Keratinocyte (primary cell): Measurements from ENCODE around the gene PRRT1B. TPM values are rescaled to one million over a fixed set of nuclear protein-coding genes. Genes with fewer than 3 reads are reported as not detected.

Experiments used
- DNase-seq: peaks from one replicate; pipeline ENCODE4 v3.0.0-alpha.2; 2011; ENCODE audit warnings: low read depth, missing footprints, low spot score
- FAIRE-seq: peaks from 2 replicates; lab custom pipeline; 2011; peaks lifted over from hg19 to GRCh38; lab: Jason Lieb, UNC
- H2AFZ ChIP-seq: 2 replicates; pipeline ENCODE4 v1.6.0; 2012; ENCODE audit warnings: low read length, control low read depth, inconsistent platforms; ENCODE audit not compliant: control insufficient read depth
- H3K27ac ChIP-seq: 2 replicates; pipeline ENCODE4 v1.5.1; 2011; ENCODE audit warnings: low read length; ENCODE audit not compliant: control insufficient read depth, insufficient read depth
- H3K27me3 ChIP-seq: 3 replicates; pipeline ENCODE4 v1.6.0; 2011; ENCODE audit warnings: low read length; ENCODE audit not compliant: control insufficient read depth, insufficient read depth; ENCODE audit errors: extremely low read depth
- H3K36me3 ChIP-seq, 2 experiments: 2 replicates in 1 of 2; 3 replicates in 1 of 2; pipeline ENCODE4 v1.5.1; 2011; ENCODE audit warnings: low read length in 2 of 2, mild to moderate bottlenecking in 1 of 2; ENCODE audit not compliant: control insufficient read depth in 2 of 2, insufficient read depth in 2 of 2; ENCODE audit errors: extremely low read depth in 1 of 2
- H3K4me1 ChIP-seq: 3 replicates; pipeline ENCODE4 v1.5.1; 2011; ENCODE audit warnings: low read length; ENCODE audit not compliant: control insufficient read depth, insufficient read depth; ENCODE audit errors: extremely low read depth
- H3K4me2 ChIP-seq: 3 replicates; pipeline ENCODE4 v1.6.0; 2011; ENCODE audit warnings: low read depth, low read length; ENCODE audit not compliant: control insufficient read depth, insufficient read depth; ENCODE audit errors: extremely low read depth
- H3K4me3 ChIP-seq, 3 experiments: fragments of 200-600 bp in 1 of 3; sonication (generic) in 1 of 3; 2 replicates in 2 of 3; 3 replicates in 1 of 3; pipeline ENCODE4 v1.5.1; 2011 to 2016; ENCODE audit warnings: low read length in 3 of 3, mild to moderate bottlenecking in 3 of 3, control low read depth in 2 of 3, inconsistent platforms in 1 of 3, low read depth in 1 of 3, mixed read lengths in 1 of 3, mixed run types in 1 of 3, moderate library complexity in 1 of 3; ENCODE audit not compliant: control insufficient read depth in 2 of 3, insufficient read depth in 2 of 3; ENCODE audit errors: extremely low read depth in 1 of 3
- H3K79me2 ChIP-seq: 2 replicates; pipeline ENCODE4 v1.6.0; 2012; ENCODE audit warnings: low read length; ENCODE audit not compliant: control insufficient read depth, insufficient read depth
- H3K9ac ChIP-seq: 3 replicates; pipeline ENCODE4 v1.6.0; 2011; ENCODE audit warnings: low read length; ENCODE audit not compliant: control insufficient read depth, insufficient read depth; ENCODE audit errors: extremely low read depth
- H3K9me1 ChIP-seq: 3 replicates; pipeline ENCODE4 v1.6.0; 2011; ENCODE audit warnings: low read length; ENCODE audit not compliant: control insufficient read depth, insufficient read depth; ENCODE audit errors: extremely low read depth
- H3K9me3 ChIP-seq: 2 replicates; pipeline ENCODE4 v1.5.1; 2012; ENCODE audit warnings: low read depth, low read length; ENCODE audit not compliant: control insufficient read depth
- H4K20me1 ChIP-seq: 3 replicates; pipeline ENCODE4 v1.6.0; 2011; ENCODE audit warnings: low read length; ENCODE audit not compliant: control insufficient read depth, insufficient read depth; ENCODE audit errors: extremely low read depth
- EZH2 ChIP-seq: IDR thresholded peaks from one replicate; pipeline ENCODE4 v1.6.1; 2012; ENCODE audit warnings: inconsistent platforms, mild to moderate bottlenecking, low read length, moderate library complexity
- dilution Hi-C: fragments of 300-500 bp; cut with MboI; formaldehyde crosslinking; loops from one replicate; pipeline ENCODE4 v1.7.0; 2020; ENCODE audit warnings: low sequenced_read_pairs; ENCODE audit not compliant: extremely low pct_ligation_motif_present
- polyA plus RNA-seq, 5 experiments: library from polyadenylated mRNA; depleted of rRNA in 3 of 5; stranded (reverse) in 3 of 5; stranded (forward) in 1 of 5; unstranded in 1 of 5; fragments of >200 nt; gene quantifications; 1 replicate in 1 of 5; 2 replicates in 3 of 5; 3 replicates in 1 of 5; pipeline versions ENCODE4 v1.2.1 to v1.2.3, GENCODE V29; 2011 to 2012; ENCODE audit warnings: missing spikeins in 2 of 5, low read depth in 1 of 5, low replicate concordance in 1 of 5
- TF ChIP-seq, protein P1 (sequence below), 3 experiments: IDR thresholded peaks in 1 of 3; conservative IDR thresholded peaks in 1 of 3; optimal IDR thresholded peaks in 1 of 3; 2 replicates in 2 of 3; 3 replicates in 1 of 3; pipeline versions ENCODE3 to v1.5.1; 2011; ENCODE audit warnings: low read length in 3 of 3, mild to moderate bottlenecking in 3 of 3, moderate library complexity in 2 of 3, control low read depth in 1 of 3, inconsistent platforms in 1 of 3; ENCODE audit not compliant: insufficient read depth in 2 of 3; ENCODE audit errors: extremely low read depth in 1 of 3

The PRRT1B gene
- polyA plus RNA-seq, 1 donor (not counting 4 experiments of a cell fraction or from before 2014, with no cell fraction given): not detected

DNA sequence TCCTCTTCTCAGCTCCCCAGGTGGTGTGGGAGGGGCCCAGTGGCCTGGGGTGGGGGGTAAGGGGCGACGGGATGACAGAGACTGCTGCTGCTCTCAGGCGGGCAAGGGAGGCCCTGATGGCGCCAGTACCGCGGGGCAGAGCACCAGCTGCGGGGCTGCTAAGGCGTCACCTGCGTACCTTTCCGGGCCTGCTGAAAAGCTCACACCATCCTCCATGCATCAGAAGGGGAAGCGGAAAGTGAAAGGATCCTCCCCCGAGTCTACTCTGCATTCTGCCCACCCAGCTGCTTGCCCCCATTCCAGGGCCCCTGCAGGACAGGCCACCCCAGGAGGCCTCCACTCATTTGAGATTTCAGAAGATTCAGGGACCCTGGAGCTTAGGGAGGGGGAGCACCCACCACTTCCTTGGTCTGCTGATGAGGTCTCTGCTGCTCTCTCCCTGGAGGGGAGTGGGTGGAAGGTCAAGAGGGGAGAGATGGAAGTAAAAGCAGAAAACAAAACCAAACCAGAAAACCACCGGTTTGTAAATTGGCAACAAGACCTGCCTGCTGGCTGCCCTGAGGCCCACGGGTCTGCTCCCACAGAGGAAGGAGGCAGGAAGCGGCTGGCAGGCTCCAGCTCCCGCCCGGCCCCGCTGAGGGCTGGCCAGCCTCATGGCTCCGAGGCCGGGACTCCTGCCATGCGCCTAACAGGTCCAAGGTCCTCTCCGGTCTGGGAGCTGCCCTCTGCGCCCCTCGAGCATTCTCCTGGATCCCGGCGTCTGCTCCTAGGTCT is 33.6 kb downstream of the PRRT1B start:
- DNase-seq (no peak), FAIRE-seq (no peak)
- TF ChIP-seq, protein P1, sequence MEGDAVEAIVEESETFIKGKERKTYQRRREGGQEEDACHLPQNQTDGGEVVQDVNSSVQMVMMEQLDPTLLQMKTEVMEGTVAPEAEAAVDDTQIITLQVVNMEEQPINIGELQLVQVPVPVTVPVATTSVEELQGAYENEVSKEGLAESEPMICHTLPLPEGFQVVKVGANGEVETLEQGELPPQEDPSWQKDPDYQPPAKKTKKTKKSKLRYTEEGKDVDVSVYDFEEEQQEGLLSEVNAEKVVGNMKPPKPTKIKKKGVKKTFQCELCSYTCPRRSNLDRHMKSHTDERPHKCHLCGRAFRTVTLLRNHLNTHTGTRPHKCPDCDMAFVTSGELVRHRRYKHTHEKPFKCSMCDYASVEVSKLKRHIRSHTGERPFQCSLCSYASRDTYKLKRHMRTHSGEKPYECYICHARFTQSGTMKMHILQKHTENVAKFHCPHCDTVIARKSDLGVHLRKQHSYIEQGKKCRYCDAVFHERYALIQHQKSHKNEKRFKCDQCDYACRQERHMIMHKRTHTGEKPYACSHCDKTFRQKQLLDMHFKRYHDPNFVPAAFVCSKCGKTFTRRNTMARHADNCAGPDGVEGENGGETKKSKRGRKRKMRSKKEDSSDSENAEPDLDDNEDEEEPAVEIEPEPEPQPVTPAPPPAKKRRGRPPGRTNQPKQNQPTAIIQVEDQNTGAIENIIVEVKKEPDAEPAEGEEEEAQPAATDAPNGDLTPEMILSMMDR (optimal IDR thresholded peaks at IDR 0.05 in 1 of 3, IDR thresholded peaks at IDR 0.05 in 1 of 3, conservative IDR thresholded peaks at IDR 0.05 in 1 of 3; ENCODE audit: extremely low read depth in 1 of 3, insufficient read depth in 2 of 3, low read length in 3 of 3): no peak
- TF ChIP-seq EZH2: no peak
- H3K27me3 ChIP-seq: no peaks in the 10 kb centered on the region
- H3K36me3 ChIP-seq: peaks cover 9 to 24% of the 10 kb centered on the region in 2 experiments
- no peaks in the 10 kb centered on the region for H3K9me1 ChIP-seq
- no peak overlapping the region for H3K27ac ChIP-seq
- H3K9ac ChIP-seq: no peak overlapping the region
- H3K9me3 ChIP-seq: no peaks in the 10 kb centered on the region
- H3K79me2 ChIP-seq: no peaks in the 10 kb centered on the region
- H3K4me1 ChIP-seq: no peaks in the 10 kb centered on the region
- no peak overlapping the region for H2AFZ ChIP-seq
- dilution Hi-C loops: no loop called here
- H3K4me3 ChIP-seq: no peak overlapping the region
- H4K20me1 ChIP-seq: no peaks in the 10 kb centered on the region
- no peak overlapping the region for H3K4me2 ChIP-seq

DNA sequence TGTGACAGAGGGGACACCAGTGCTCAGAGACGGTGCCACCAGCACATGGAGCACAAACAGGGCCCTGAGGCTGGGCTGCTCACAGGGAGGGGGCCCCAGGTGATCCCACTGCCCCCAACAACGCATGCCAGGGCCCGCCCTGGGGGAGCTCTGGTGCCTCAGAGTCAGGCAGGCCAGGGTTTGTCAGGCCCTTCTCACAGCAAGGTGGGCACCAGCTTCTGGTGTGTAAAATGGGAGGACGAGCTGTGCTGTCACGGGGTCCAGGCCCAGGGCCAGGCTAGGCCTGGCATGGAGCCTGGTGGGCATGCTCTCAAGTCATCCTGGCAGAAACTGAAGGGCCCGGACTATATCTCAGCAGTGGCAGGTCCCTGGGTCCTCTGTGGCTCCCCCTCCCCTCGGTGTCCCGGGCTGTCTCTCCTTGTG is 34.5 kb downstream of the PRRT1B start:
- no peak overlapping the region for H3K27ac ChIP-seq
- no peaks in the 10 kb centered on the region for H4K20me1 ChIP-seq
- no peaks in the 10 kb centered on the region for H3K79me2 ChIP-seq
- DNase-seq (no peak), FAIRE-seq (no peak)
- H3K27me3 ChIP-seq: no peaks in the 10 kb centered on the region
- H3K4me3 ChIP-seq: no peak overlapping the region
- no peaks in the 10 kb centered on the region for H3K9me1 ChIP-seq
- TF ChIP-seq, protein P1 (optimal IDR thresholded peaks at IDR 0.05 in 1 of 3, IDR thresholded peaks at IDR 0.05 in 1 of 3, conservative IDR thresholded peaks at IDR 0.05 in 1 of 3; ENCODE audit: extremely low read depth in 1 of 3, insufficient read depth in 2 of 3, low read length in 3 of 3): no peak
- TF ChIP-seq EZH2: no peak
- no peak overlapping the region for H2AFZ ChIP-seq
- H3K4me1 ChIP-seq: no peaks in the 10 kb centered on the region
- H3K9ac ChIP-seq: no peak overlapping the region
- H3K9me3 ChIP-seq: no peaks in the 10 kb centered on the region
- dilution Hi-C loops: no loop called here
- H3K36me3 ChIP-seq: peaks cover 9 to 24% of the 10 kb centered on the region in 2 experiments
- H3K4me2 ChIP-seq: no peak overlapping the region
